Thoracic aorta (tissue), 2 donors: ENCODE data around the gene METTL16. TPM values are rescaled to one million over a fixed set of nuclear protein-coding genes. Genes with fewer than 3 reads are reported as not detected.
"Not testable (repeated sequence)": the region's sequence is repeated elsewhere in the genome, so short reads cannot be mapped to it uniquely, and the experiment has no call there.

ENCODE experiments used
- ATAC-seq: fragments of 150-250 bp; one replicate; pipeline ENCODE4 v1.8.0; 2017; ENCODE audit warnings: low read depth; ENCODE audit not compliant: insufficient number of reproducible peaks, low FRiP score
- DNase-seq: peaks from one replicate; pipeline ENCODE4 v3.0.0-alpha.2; 2020; ENCODE audit warnings: low spot score
- H3K27ac ChIP-seq, 2 donors: fragments of 200-600 bp; sonication (generic); 1 replicate in 1 of 2; 2 replicates in 1 of 2; pipeline ENCODE4 v1.5.1; 2016; ENCODE audit warnings: mild to moderate bottlenecking in 2 of 2, moderate library complexity in 2 of 2
- H3K27me3 ChIP-seq: fragments of 200-600 bp; sonication (generic); replicated peaks from 2 replicates; pipeline ENCODE4 v1.6.0; 2016; ENCODE audit warnings: mild to moderate bottlenecking; ENCODE audit not compliant: insufficient read depth
- H3K36me3 ChIP-seq: fragments of 200-600 bp; sonication (generic); one replicate; pipeline ENCODE4 v1.5.1; 2016
- H3K4me1 ChIP-seq, 2 donors: fragments of 200-600 bp; sonication (generic); 1 replicate in 1 of 2; 2 replicates in 1 of 2; pipeline versions ENCODE4 v1.5.1 to v1.6.0; 2016; ENCODE audit warnings: low read depth in 2 of 2, mild to moderate bottlenecking in 1 of 2; ENCODE audit not compliant: control insufficient read depth in 1 of 2
- H3K4me3 ChIP-seq: fragments of 200-600 bp; sonication (generic); 2 replicates; pipeline ENCODE4 v1.5.1; 2016; ENCODE audit warnings: mild to moderate bottlenecking
- H3K9me3 ChIP-seq: fragments of 200-600 bp; sonication (generic); 2 replicates; pipeline ENCODE4 v1.5.1; 2016
- total RNA-seq, 2 donors: library from RNA; depleted of rRNA; stranded (reverse); fragments of >200 nt; gene quantifications; one replicate each; pipeline versions ENCODE4 v1.1.0 to v1.2.3, GENCODE V29; 2016
- TF ChIP-seq, protein P1 (sequence below): fragments of 200-600 bp; sonication (generic); IDR thresholded peaks from one replicate; pipeline ENCODE4 v1.5.1; 2019; ENCODE audit warnings: antibody characterized with exemption

Gene METTL16
- total RNA-seq, 2 donors from 2014 or later: 37.6 to 37.9 TPM

DNA sequence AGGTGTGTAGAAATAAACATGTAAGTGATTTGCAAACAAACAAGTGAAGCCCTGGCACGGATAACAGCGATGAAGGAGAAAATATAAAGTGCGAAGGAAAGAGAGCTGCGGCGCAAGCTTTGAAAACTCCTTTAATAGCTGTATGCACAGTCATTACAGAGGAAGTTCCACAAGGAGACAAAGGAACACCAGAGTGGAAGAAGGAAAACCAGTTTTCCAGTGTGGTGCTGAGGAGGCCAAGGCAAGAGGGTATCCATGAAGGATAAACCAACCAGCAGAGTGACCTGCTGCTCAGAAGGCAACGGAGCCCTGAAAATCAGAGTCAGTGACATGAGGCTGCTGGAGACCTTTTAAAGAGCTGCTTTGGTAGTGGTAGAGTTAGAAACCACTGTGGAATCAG is 24.4 kb downstream of the METTL16 start:
- DNase-seq (no peak), ATAC-seq (no peak)
- Histone ChIP-seq H3K4me1 (peaks cover 17 to 35% of the 10 kb centered on the region in 2 donors), H3K4me3 (no peak overlapping the region), H3K27ac (peak overlapping the region in 1 of 2 donors; percentile 12), H3K36me3 (no peaks in the 10 kb centered on the region), H3K9me3 (no peaks in the 10 kb centered on the region), H3K27me3 (no peaks in the 10 kb centered on the region)
- TF ChIP-seq, protein P1, sequence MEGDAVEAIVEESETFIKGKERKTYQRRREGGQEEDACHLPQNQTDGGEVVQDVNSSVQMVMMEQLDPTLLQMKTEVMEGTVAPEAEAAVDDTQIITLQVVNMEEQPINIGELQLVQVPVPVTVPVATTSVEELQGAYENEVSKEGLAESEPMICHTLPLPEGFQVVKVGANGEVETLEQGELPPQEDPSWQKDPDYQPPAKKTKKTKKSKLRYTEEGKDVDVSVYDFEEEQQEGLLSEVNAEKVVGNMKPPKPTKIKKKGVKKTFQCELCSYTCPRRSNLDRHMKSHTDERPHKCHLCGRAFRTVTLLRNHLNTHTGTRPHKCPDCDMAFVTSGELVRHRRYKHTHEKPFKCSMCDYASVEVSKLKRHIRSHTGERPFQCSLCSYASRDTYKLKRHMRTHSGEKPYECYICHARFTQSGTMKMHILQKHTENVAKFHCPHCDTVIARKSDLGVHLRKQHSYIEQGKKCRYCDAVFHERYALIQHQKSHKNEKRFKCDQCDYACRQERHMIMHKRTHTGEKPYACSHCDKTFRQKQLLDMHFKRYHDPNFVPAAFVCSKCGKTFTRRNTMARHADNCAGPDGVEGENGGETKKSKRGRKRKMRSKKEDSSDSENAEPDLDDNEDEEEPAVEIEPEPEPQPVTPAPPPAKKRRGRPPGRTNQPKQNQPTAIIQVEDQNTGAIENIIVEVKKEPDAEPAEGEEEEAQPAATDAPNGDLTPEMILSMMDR: no peak

DNA sequence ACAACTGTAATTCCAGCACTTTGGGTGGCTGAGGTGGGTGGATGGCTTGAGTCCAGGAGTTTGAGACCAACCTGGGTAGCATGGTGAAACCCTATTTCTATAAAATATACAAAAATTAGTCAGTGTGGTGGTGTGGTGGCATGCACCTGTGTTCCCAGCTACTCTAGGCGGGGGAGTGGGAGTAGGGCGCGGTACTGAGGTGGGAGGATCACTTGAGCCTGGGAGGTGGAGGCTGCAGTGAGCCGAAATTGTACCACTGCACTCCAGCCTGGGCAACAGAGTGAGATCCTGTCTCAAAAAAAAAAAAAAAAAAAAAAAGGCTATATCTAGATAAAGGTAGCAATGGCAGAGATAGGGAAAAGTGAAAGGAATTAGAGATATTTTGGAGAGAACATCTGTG is 25.0 kb downstream of the METTL16 start:
- ATAC-seq, H3K4me3 ChIP-seq, H3K27ac ChIP-seq, H3K36me3 ChIP-seq, DNase-seq, H3K27me3 ChIP-seq, H3K9me3 ChIP-seq: not testable (repeated sequence)
- H3K4me1 ChIP-seq: peaks cover 17 to 37% of the 10 kb centered on the region in 2 donors

DNA sequence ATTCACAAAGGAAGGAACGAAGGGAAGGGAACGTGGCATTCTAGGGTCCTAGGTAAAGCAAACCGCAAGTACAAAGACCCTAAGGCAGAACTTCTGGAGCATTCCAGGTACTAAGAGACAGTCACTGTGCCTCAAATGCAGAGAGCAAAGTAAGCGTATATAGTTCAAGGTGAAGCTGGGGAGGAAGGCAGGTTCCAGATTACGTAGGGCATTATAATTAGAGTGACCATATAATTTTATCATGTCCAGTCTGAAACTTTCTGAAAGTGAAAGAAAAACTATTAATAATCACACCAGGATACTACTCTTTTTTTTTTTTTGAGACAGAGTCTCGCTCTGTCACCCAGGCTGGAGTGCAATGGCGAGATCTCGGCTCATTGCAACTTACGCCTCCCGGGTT is 25.7 kb downstream of the METTL16 start:
- Histone ChIP-seq H3K36me3 (no peaks in the 10 kb centered on the region), H3K27ac (no peak overlapping the region), H3K4me1 (peaks cover 11 to 32% of the 10 kb centered on the region in 2 donors), H3K9me3 (no peaks in the 10 kb centered on the region), H3K27me3 (no peaks in the 10 kb centered on the region), H3K4me3 (peak overlapping the region; percentile 33)
- no peak for DNase-seq
- ATAC-seq: no peak
- TF ChIP-seq, protein P1: no peak

DNA sequence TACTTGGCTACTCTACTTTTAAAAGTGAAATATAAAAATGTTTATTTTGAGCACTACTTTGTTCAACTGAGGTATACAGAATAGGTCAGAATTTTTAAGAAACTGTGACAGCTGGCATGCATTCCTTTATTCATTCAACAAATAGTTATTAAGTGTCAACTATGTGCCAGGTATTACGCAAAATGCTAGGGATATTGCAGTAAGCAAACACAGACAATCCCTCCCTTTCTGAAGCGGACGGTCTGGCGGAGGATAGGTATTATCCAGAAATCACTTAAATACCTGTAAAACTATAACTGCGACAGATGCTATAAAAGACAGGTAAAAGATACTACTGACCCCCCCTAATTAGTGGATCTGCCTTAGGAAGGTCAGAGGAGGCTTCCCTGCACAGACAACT is 26.1 kb downstream of the METTL16 start:
- TF ChIP-seq, protein P1: no peak
- DNase-seq (no peak), ATAC-seq (no peak)
- Histone ChIP-seq H3K4me1 (peaks cover 7 to 28% of the 10 kb centered on the region in 2 donors), H3K36me3 (no peaks in the 10 kb centered on the region), H3K4me3 (peak overlapping the region; percentile 26), H3K27me3 (no peaks in the 10 kb centered on the region), H3K9me3 (no peaks in the 10 kb centered on the region), H3K27ac (no peak overlapping the region)

DNA sequence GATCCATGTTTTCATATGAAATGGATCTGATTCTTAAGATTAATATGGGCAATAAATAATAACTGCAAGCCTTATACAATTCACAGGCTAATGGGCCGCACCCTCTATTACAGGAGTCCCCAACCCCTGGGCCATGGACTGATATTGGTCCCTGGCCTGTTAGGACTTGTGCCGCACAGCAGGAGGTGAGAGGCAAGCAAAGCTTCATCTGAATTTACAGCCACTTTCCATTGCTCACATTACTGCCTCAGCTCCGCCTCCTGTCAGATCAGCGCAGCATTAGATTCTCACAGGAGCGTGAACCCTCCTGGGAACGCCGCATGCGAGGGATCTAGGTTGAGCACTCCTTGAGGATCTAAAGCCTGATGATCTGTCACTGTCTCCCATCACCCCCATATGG is 26.8 kb downstream of the METTL16 start:
- Histone ChIP-seq H3K36me3 (no peaks in the 10 kb centered on the region), H3K9me3 (no peaks in the 10 kb centered on the region), H3K4me3 (no peak overlapping the region), H3K4me1 (peaks cover 4 to 23% of the 10 kb centered on the region in 2 donors), H3K27me3 (no peaks in the 10 kb centered on the region), H3K27ac (no peak overlapping the region)
- no peak for DNase-seq
- TF ChIP-seq, protein P1: no peak
- no peak for ATAC-seq

DNA sequence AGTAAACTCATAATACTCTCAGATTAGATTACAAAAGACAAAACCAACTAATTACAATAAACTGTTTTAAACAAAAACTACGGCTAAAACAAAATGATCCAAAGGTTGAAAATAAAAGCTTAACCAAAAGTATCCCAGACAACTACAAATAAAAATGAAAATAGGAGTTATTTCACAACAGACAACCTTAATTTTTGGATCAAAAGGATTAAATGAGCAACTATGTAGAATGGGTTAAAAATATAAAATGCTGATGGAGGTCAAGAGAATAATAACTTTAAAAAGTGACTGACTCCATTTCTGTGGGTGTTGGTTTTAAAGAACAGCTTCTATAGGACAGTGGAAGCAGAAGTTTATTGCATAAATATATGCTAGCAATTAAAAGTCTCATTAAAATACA is 28.6 kb downstream of the METTL16 start:
- H3K36me3 ChIP-seq: no peaks in the 10 kb centered on the region

More for the DNA sequence above, 28.6 kb downstream of the METTL16 start:
- Histone ChIP-seq H3K27me3 (no peaks in the 10 kb centered on the region), H3K4me1 (peaks cover 4 to 23% of the 10 kb centered on the region in 2 donors), H3K4me3 (no peak overlapping the region), H3K27ac (no peak overlapping the region), H3K9me3 (no peaks in the 10 kb centered on the region)
- ATAC-seq: no peak
- DNase-seq: no peak
- TF ChIP-seq, protein P1: no peak
